B cell (primary cell): ENCODE measurements around the gene BNIP2. TPM values are rescaled to one million over a fixed set of nuclear protein-coding genes. Genes with fewer than 3 reads are reported as not detected.

Experiments
- ATAC-seq: fragments of 200-7000 bp; cut with Tn5 transposase; one replicate; pipeline ENCODE4 v1.10.0; 2021; ENCODE audit warnings: low read depth, mild to moderate bottlenecking, moderate number of reproducible peaks, moderate library complexity
- CTCF ChIA-PET: fragments of 350-600 bp; sonication (Branson Sonifier 250); formaldehyde crosslinking; loops from one replicate; lab custom pipeline; 2021; ENCODE audit warnings: antibody characterized with exemption, inconsistent platforms; lab: Charles Lee
- POLR2A ChIA-PET: fragments of 350-600 bp; sonication (Branson Sonifier 250); formaldehyde crosslinking; loops from one replicate; lab custom pipeline; 2021; ENCODE audit warnings: antibody characterized with exemption; lab: Charles Lee
- DNase-seq: peaks from one replicate; pipeline ENCODE4 v3.0.0; 2013
- H2AFZ ChIP-seq: 2 replicates; pipeline ENCODE4 v1.6.1; 2012; ENCODE audit warnings: mild to moderate bottlenecking, low read depth, low read length; ENCODE audit not compliant: insufficient read depth, poor library complexity, severe bottlenecking
- H3K27ac ChIP-seq, 2 donors: 1 replicate in 1 of 2; 2 replicates in 1 of 2; pipeline ENCODE4 v1.5.1; 2012 to 2013; ENCODE audit warnings: low read length in 2 of 2, mild to moderate bottlenecking in 2 of 2, moderate library complexity in 1 of 2
- H3K27me3 ChIP-seq, 4 experiments: fragments of 200-600 bp in 1 of 4; sonication (generic) in 1 of 4; replicated peaks in 1 of 4; 1 replicate in 2 of 4; 2 replicates in 2 of 4; pipeline versions ENCODE4 v1.6.1 to v1.7.0; 2013 to 2016; ENCODE audit warnings: low read length in 3 of 4, mild to moderate bottlenecking in 2 of 4, mixed read lengths in 1 of 4, moderate library complexity in 1 of 4; ENCODE audit not compliant: insufficient read depth in 4 of 4, control insufficient read depth in 3 of 4; ENCODE audit errors: control extremely low read depth in 1 of 4
- H3K36me3 ChIP-seq, 2 experiments: replicated peaks in 1 of 2; 1 replicate in 1 of 2; 2 replicates in 1 of 2; pipeline versions ENCODE4 v1.6.1 to v1.7.1; 2013; ENCODE audit warnings: low read length in 1 of 2; ENCODE audit not compliant: insufficient read depth in 2 of 2, control insufficient read depth in 1 of 2; ENCODE audit errors: control extremely low read depth in 1 of 2, extremely low read depth in 1 of 2
- H3K4me1 ChIP-seq, 2 donors: fragments of 200-600 bp in 1 of 2; sonication (generic) in 1 of 2; 1 replicate in 1 of 2; 2 replicates in 1 of 2; pipeline versions ENCODE4 v1.5.1 to v1.6.1; 2013 to 2017; ENCODE audit warnings: low read length in 2 of 2; ENCODE audit not compliant: control insufficient read depth in 2 of 2, insufficient read depth in 2 of 2
- H3K4me2 ChIP-seq: replicated peaks from 2 replicates; pipeline ENCODE3; 2012; ENCODE audit warnings: mild to moderate bottlenecking, low read depth, low read length; ENCODE audit not compliant: poor library complexity, severe bottlenecking
- H3K4me3 ChIP-seq, 5 experiments: fragments of 200-600 bp in 1 of 5; sonication (generic) in 1 of 5; 1 replicate in 3 of 5; 2 replicates in 2 of 5; pipeline versions ENCODE4 v1.5.1 to v1.7.0; 2011 to 2016; ENCODE audit warnings: low read length in 4 of 5, mild to moderate bottlenecking in 4 of 5, low read depth in 2 of 5, control low read depth in 1 of 5, moderate library complexity in 1 of 5; ENCODE audit not compliant: insufficient read depth in 1 of 5; ENCODE audit errors: control extremely low read depth in 1 of 5, extremely low read depth in 1 of 5
- H3K79me2 ChIP-seq: fragments of 200-600 bp; sonication (generic); one replicate; pipeline ENCODE4 v1.6.0; 2016; ENCODE audit warnings: low read length; ENCODE audit not compliant: control insufficient read depth, insufficient read depth
- H3K9ac ChIP-seq: fragments of 200-600 bp; sonication (generic); 2 replicates; pipeline ENCODE4 v1.6.1; 2017; ENCODE audit warnings: mild to moderate bottlenecking, low read length, moderate library complexity
- H3K9me3 ChIP-seq, 3 donors: one replicate each; pipeline versions ENCODE4 v1.6.1 to v1.7.1; 2013; ENCODE audit warnings: low read length in 2 of 3; ENCODE audit not compliant: control insufficient read depth in 2 of 3, insufficient read depth in 1 of 3; ENCODE audit errors: control extremely low read depth in 1 of 3
- H4K20me1 ChIP-seq: 2 replicates; pipeline ENCODE4 v1.6.0; 2012; ENCODE audit warnings: mild to moderate bottlenecking, low read length; ENCODE audit not compliant: insufficient read depth, control insufficient read depth, poor library complexity, severe bottlenecking
- H3K27ac Mint-ChIP-seq: one replicate; pipeline ENCODE4 v1.8.0; 2021; ENCODE audit warnings: mixed read lengths
- H3K27me3 Mint-ChIP-seq: one replicate; pipeline ENCODE4 v1.8.0; 2021; ENCODE audit warnings: mixed read lengths
- H3K4me1 Mint-ChIP-seq: one replicate; pipeline ENCODE4 v1.8.0; 2021; ENCODE audit warnings: mixed read lengths
- H3K4me3 Mint-ChIP-seq: one replicate; pipeline ENCODE4 v1.8.0; 2021; ENCODE audit warnings: mixed read lengths
- H3K9me3 Mint-ChIP-seq: one replicate; pipeline ENCODE4 v1.8.0; 2022; ENCODE audit warnings: mixed read lengths; ENCODE audit not compliant: insufficient read depth
- EZH2 ChIP-seq: IDR thresholded peaks from 2 replicates; pipeline ENCODE4 v1.6.1; 2012; ENCODE audit warnings: borderline replicate concordance, low read depth, mild to moderate bottlenecking, moderate library complexity, low read length; ENCODE audit not compliant: insufficient read depth, poor library complexity, severe bottlenecking
- WGBS: methylation state at CpG from one replicate; pipeline ENCODE4 v1.1.5; 2013; ENCODE audit warnings: missing lambda C conversion rate; ENCODE audit not compliant: insufficient coverage; 5-methylcytosine and 5-hydroxymethylcytosine counted together
- intact Hi-C: fragments of 100-400 bp; cut with micrococcal nuclease; formaldehyde crosslinking; loops from one replicate; pipeline ENCODE4 v1.10.0; 2022
- polyA minus RNA-seq: library from RNA; depleted of rRNA, polyadenylated mRNA; stranded (reverse); fragments of >200 nt; gene quantifications from 2 replicates; pipeline ENCODE4 v1.2.3, GENCODE V29; 2012
- polyA plus RNA-seq: library from polyadenylated mRNA; depleted of rRNA; stranded (reverse); fragments of >200 nt; gene quantifications from 2 replicates; pipeline ENCODE4 v1.2.3, GENCODE V29; 2012
- total RNA-seq, 2 donors: library from RNA; stranded (reverse); fragments of 120-200 nt in 1 of 2; gene quantifications; 1 replicate in 1 of 2; 2 replicates in 1 of 2; pipeline versions ENCODE4 v1.2.3 to v1.2.4, GENCODE V29; 2013 to 2022
- TF ChIP-seq, protein P1 (sequence below): fragments of 200-600 bp; IDR thresholded peaks from one replicate; pipeline ENCODE4 v1.8.0; 2022; ENCODE audit warnings: antibody characterized with exemption, mild to moderate bottlenecking

BNIP2 gene, protein sequence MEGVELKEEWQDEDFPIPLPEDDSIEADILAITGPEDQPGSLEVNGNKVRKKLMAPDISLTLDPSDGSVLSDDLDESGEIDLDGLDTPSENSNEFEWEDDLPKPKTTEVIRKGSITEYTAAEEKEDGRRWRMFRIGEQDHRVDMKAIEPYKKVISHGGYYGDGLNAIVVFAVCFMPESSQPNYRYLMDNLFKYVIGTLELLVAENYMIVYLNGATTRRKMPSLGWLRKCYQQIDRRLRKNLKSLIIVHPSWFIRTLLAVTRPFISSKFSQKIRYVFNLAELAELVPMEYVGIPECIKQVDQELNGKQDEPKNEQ
- total RNA-seq: 91.2 and 112 TPM in 2 replicates
- 139 TPM for total RNA-seq (2013)
- polyA plus RNA-seq: 21.3 and 110 TPM in 2 replicates
- polyA minus RNA-seq: 81.0 and 97.3 TPM in 2 replicates

DNA sequence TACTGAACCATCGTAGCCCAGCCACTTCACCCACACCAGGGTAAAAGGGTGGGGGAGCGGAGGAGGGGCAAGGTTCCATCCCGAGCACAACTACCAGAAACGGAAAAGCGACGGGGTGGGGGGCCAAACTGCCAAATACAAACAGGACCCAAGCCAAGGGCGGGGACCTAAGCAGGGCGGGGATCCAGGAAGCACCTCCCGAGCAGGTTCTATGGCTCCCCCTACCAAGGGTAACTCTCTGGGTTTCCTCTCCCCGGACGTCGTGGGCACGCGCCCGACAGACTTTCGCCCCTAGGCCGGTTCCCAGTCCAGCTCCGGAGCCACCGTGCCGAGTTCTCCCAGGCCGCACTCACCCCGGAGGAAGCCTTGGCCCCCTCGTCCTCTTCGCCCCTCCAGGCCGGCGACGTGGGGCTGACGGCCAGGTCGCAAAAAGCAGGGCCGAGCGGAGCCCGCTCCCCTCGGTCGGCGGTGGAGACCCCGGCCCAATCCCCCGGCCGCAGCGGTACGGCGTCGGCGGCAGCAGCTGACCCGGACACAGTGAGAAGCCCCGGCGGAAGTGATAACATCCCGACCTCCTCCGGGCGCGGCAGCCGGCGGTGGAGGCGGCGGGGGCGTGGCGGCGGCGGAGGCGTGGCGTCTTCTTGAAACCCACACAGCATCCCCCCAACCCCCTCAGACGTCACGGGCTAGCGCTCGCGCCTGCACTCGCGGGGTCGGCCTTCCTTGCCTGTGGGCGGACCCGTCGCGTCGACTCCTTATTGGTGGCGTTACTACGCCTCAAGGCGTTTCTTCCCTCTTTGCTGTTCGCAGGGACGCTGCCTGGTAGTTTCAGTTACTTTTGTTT, at the start of gene BNIP2:
TSS of gene BNIP2 (minus strand) at position 539 of the 844 bp plus-strand sequence. CDS start 6,863 bp downstream, outside the sequence.
- peak within 1 kb of the TSS; percentile 93 to 98 for H3K27ac ChIP-seq
- peak within 1 kb of the TSS; percentile 66 to 99 (median 97) for H3K4me3 ChIP-seq
- intact Hi-C loops: loop anchor here (1.0 to 5.0 kb wide), 8 partner anchors 74 to 940 kb away; partner anchors contain the start of genes ADAM10, ICE2, MINDY2 and RNF111
- peaks cover 50% of the 10 kb centered on the region for H3K79me2 ChIP-seq
- peaks cover 43 to 44% of the 10 kb centered on the region in 2 donors for H3K4me1 ChIP-seq
- H3K27me3 Mint-ChIP-seq: no peaks in the 10 kb centered on the region
- ATAC-seq: peak; percentile 89
- H3K9me3 Mint-ChIP-seq: no peaks in the 10 kb centered on the region
- WGBS: under 1% methylated on average over 75 of the region's 78 CpGs
- ChIA-PET CTCF (interaction anchor here (0.8 to 5.4 kb wide), 9 partner anchors 32 to 1227 kb away, joined by 3 to 92 read pairs (median 6); partner anchors contain the start of gene GTF2A2), POLR2A (interaction anchor here (0.7 to 1.7 kb wide), 7 partner anchors 32 to 918 kb away, joined by 3 to 12 read pairs (median 4); partner anchors contain the start of genes ANXA2, GTF2A2 and MINDY2)
- peaks cover 33% of the 10 kb centered on the region for H4K20me1 ChIP-seq
- H3K4me3 Mint-ChIP-seq: peak within 1 kb of the TSS; percentile 89
- peak within 1 kb of the TSS; percentile 99 for H3K9ac ChIP-seq
- peak within 1 kb of the TSS; percentile 71 for H2AFZ ChIP-seq
- DNase-seq: peak; percentile 99
- peak within 1 kb of the TSS; percentile 85 for H3K4me2 ChIP-seq
- no peaks in the 10 kb centered on the region for H3K27me3 ChIP-seq
- H3K9me3 ChIP-seq: no peaks in the 10 kb centered on the region
- peaks cover 0 to 3% of the 10 kb centered on the region in 2 experiments for H3K36me3 ChIP-seq
- peaks cover 48% of the 10 kb centered on the region for H3K4me1 Mint-ChIP-seq
- H3K27ac Mint-ChIP-seq: peak within 1 kb of the TSS; percentile 98
- TF ChIP-seq, protein P1, sequence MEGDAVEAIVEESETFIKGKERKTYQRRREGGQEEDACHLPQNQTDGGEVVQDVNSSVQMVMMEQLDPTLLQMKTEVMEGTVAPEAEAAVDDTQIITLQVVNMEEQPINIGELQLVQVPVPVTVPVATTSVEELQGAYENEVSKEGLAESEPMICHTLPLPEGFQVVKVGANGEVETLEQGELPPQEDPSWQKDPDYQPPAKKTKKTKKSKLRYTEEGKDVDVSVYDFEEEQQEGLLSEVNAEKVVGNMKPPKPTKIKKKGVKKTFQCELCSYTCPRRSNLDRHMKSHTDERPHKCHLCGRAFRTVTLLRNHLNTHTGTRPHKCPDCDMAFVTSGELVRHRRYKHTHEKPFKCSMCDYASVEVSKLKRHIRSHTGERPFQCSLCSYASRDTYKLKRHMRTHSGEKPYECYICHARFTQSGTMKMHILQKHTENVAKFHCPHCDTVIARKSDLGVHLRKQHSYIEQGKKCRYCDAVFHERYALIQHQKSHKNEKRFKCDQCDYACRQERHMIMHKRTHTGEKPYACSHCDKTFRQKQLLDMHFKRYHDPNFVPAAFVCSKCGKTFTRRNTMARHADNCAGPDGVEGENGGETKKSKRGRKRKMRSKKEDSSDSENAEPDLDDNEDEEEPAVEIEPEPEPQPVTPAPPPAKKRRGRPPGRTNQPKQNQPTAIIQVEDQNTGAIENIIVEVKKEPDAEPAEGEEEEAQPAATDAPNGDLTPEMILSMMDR: no peak
- no peak for TF ChIP-seq EZH2
